ENCODE results near the gene DBN1.
A peak's percentile ranks its signal among the peaks of the same experiment; 100 is the strongest.

Gene DBN1

DNA sequence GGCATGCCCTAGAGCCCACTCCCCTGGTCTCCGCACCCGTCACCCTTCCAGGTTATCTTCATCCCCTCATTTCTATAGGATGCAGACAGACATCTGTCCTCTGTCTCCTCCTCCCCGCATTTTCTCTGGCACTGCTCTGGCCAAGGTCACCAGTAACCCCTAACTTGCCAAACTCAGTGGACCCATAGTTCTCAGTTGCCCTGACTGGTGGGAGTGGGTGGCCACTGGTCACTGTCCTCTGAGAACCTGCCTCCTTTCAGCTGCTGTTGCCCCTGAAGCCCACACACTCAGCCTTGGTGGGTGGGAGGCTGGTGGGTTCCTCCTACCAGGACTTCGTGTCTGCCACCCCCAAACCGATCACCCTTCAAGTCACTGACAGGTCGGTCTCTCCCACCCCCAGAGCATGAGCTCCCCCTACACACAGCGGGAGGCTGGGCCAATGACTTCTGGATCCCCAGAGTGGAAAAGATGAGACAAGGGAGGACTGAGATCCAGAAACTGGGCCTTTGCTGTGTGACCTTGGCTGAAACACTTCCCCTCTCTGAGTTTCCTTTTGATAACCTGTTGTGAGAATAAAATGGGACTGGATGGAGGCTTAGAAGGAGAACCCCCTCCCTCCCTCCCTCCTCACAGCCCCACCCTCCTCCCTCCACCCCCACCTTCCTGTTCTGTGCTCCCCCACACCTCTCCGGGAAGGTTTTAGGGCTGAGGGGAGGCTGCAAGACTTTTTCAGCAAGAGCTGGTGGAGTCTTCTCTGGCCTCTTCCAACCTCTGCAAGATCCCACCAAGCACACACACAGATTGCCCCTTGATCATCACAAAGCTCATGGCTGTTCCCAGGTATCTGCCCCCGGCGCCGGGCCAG is 2.4 kb upstream of the DBN1 start:
- DNase-seq (ENCODE audit: low read depth, low spot score): no peak
- no peak overlapping the region for H3K27ac ChIP-seq

DNA sequence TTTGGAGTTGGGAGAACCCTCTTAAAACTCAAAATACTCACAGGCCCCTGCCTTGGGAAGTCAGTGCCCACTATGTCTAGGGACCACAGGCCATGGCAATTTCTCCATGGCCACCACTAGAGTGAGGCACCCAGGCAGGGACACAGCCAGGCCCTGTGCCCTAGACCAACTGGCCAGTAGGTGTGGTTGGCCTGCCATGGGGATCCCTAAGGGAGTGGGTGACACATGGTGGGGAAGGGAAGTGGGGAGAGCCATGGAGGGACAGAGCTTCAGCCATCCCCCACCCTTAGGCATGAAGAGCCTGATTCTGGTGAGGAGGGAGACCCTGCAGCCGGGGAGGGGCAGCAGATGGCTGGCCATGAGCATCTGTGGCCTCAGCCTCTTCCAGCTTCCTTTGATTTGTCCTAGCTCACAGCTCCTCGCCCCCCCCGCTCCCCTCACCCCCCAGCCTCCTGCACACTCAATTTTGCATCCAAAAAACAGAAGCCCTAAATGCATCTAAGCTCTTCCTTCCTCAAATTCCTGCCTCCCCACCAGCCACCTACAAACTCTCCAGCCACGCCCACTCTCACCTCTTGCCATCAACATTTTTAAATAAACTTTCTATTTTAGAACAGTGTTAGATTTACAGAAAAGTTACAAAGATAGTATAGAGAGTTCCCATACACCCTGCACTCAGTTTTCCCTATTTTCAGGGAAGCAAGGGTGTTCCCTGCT is 1.6 kb upstream of the DBN1 start:
- no peak for DNase-seq (ENCODE audit: low read depth, low spot score)

DNA sequence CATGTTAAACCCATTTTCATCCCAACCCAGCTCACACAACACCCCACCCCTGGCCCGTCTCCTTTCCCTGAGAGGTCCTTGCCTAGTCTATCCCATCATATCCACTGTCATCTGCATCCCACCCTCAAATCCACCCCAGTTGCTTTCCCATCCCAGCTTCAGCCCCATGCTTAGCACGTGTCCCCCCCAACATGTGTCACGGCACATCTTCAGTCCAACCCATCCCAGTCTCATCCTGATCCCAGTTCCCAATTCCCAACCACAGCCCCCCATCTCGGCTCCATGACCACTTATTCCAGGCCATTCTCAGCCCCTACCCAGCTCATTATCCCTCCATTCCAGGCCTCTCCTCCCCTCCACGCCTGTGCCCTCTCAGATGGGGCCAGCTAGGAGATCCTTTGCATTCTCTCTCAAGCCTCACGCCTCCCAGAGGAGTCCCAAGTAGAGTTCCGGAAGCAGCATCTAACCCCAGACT is 605 bp upstream of the DBN1 start:
- no peak overlapping the region for H3K27ac ChIP-seq
- no peak for DNase-seq (ENCODE audit: low read depth, low spot score)

More for the DNA sequence above, 1.6 kb upstream of the DBN1 start:
- no peak overlapping the region for H3K27ac ChIP-seq

- DNase-seq (ENCODE audit: low read depth, low spot score): no peak
- peak overlapping the region; percentile 68 for H3K27ac ChIP-seq
Observed at GRCh38 chr5:177472460-177473442, 683 bp downstream of the DBN1 start.

DNA sequence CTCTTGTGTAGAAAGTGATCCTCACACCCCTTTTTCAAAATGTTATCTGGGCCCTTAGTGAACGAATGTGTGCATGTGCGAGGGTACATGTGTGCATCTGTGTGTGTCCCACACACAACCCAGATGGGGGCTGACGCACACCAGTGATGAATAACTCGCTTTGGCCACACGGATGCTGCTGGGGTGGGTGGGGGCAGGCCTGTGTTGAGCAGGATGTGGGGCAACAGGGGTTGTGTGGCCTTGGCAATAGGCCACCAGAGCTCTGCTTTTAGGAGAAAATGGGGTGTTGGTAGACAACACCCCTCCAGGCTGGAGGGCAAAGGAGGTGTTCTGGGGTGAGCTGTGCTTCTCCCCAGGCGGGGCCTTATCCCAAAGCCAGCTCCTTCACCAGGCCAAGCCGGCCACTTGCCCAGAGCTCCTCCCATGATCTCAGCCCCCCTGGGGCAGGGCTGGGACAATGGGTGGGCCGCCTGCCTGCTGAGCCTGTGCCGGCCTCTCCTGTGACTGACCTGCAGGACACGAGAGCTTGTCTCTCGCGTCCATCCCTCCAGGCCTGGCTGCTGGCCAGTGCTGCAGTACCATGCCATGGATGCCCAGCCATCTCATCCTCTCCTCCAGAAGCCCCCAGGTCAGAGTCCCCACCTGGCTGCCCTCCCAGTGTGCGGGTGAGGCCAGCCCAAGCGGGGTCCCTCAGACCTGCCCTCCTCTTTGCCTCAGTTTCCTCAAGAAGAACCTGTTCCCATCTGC is 1.7 kb downstream of the DBN1 start:
- DNase-seq (ENCODE audit: low read depth, low spot score): no peak
- H3K27ac ChIP-seq: peak overlapping the region; percentile 68

DNA sequence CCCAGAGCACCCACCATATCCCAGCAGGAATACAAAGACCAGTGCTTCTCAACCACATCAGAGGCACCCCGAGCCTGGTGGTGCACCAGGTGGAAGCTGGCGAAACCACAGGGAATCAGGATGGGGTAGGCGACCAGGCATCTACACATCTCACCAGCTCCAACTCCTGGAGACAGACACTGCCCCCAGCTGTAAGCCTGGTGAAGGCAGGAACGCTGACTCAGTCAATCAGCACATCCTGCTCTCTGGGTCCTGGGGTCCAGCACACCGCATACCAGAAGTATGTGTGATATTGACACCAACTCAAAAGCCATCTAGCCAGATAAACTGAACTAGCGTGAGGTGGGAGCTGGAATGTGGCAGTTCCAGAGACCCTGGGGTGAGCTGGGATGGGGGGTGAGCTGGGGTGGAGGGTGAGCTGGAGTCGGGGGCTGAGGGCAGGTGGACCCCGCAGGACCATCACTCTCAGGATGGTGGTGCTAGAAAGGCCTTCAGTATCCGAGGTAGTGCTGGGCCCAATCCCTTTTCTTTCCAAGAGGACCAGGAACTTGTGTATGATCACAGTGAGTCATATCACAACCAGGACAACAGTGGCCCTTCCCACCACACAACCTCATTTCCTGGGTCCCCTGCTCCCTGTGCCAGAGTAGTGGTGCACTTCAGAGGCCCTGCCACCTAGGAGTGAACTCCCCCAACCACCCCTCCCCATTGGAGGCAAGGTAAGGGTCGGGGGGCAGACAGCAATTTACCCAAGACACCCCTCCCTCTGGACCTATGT is 2.5 kb downstream of the DBN1 start:
- no peak for DNase-seq (ENCODE audit: low read depth, low spot score)
- peak overlapping the region; percentile 68 for H3K27ac ChIP-seq

- H3K27ac ChIP-seq: peak overlapping the region; percentile 36
- DNase-seq (ENCODE audit: low read depth, low spot score): no peak
Observed at GRCh38 chr5:177469750-177470525, 3.5 kb downstream of the DBN1 start.

GRCh38 chr5:177468685-177469628 is 4.5 kb downstream of the DBN1 start:
- H3K27ac ChIP-seq: peak overlapping the region; percentile 36
- no peak for DNase-seq (ENCODE audit: low read depth, low spot score)

- no peak for DNase-seq (ENCODE audit: low read depth, low spot score)
- peak overlapping the region; percentile 36 for H3K27ac ChIP-seq
Observed at GRCh38 chr5:177468329-177468684, 5.1 kb downstream of the DBN1 start.

- no peak for DNase-seq (ENCODE audit: low read depth, low spot score)
- no peak overlapping the region for H3K27ac ChIP-seq
Observed at GRCh38 chr5:177467436-177467835, 6.0 kb downstream of the DBN1 start.

GRCh38 chr5:177466861-177467260 is 6.6 kb downstream of the DBN1 start:
- no peak for DNase-seq (ENCODE audit: low read depth, low spot score)
- H3K27ac ChIP-seq: no peak overlapping the region

GRCh38 chr5:177465044-177465443 is 8.4 kb downstream of the DBN1 start:
- no peak for DNase-seq (ENCODE audit: low read depth, low spot score)
- no peak overlapping the region for H3K27ac ChIP-seq

DNA sequence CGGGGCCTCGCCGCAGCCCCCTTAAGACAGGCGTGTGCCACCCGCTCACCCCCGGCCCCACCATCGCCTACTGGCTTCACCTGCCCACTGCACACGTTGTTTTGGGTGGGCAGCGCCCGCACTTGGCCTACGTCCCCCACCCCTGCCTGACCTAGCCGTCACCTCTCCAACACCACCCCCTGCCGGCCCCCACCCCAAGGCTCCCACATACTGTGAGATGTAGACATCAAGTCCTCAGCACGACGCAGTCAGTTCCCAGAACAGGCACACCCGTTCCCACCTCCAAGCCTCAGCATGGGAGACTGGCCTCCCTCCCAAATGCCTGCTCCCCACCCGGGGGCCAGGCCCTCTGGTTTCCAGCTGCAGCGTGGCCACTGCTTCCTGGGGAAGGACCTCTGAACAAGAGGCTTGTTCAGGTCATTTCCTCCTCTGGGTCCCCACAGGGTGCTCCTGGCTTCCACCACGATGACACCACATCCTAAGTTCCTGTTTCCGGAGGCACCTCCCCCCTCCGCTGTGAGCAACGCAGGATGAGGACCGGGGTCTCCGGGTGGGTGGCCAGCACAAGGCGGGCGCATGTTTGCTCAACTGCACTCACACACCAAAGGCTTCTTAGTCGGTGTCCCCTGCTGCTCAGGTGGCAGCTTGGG is 11.3 kb downstream of the DBN1 start:
- no peak for DNase-seq (ENCODE audit: low read depth, low spot score)
- H3K27ac ChIP-seq: no peak overlapping the region

- DNase-seq (ENCODE audit: low read depth, low spot score): no peak
- H3K27ac ChIP-seq: no peak overlapping the region
Observed at GRCh38 chr5:177459819-177460628, 13.4 kb downstream of the DBN1 start.

DNA sequence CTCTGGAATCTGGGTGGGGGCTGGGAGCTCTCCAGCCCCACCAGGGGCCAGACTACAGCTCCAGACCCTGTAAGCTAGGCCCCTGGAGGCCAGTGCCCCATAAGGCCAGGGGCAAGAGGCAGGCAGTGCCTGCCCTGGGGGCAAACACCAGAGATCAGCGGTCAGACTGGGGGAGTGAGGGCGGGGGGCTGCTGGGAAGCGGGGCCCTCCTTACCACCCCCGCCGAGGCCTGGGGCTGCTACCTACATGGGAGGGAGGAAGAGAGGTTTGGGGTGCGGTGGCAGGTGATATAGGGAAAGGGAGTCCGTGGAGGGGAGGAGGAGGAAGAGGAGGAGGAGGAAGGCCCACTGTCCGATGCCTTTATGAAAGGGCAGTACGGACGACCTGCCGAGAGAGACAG is 14.1 kb downstream of the DBN1 start:
- DNase-seq (ENCODE audit: low read depth, low spot score): no peak
- H3K27ac ChIP-seq: no peak overlapping the region

DNA sequence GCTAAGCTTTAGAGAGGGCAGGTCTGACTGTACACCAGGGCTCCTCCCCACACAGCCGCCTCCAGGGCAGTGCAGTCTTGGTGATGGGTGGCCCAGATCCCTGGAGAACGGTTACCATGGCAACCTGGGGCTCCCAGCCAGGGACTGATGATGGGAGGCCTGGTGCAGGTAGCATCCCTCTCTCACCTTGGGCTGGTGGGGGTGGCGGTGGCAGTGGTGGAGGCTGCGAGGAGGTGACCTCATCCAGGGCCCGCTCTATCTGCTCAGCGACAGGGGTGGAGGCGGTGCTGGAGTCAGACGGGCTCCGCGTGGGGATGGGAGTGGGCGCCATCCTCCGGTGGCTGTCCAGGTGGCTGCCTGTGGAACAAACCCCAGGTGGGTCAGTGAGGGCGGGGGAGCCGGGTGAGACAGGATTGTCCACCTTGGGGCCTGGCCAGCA is 14.5 kb downstream of the DBN1 start:
- H3K27ac ChIP-seq: no peak overlapping the region
- DNase-seq (ENCODE audit: low read depth, low spot score): no peak
